GM12878 (cell line): ENCODE data around the gene TPH2.

Experiments
- CTCF ChIP-seq, 3 experiments: IDR thresholded peaks in 2 of 3; conservative IDR thresholded peaks in 1 of 3; 2 replicates each; pipeline ENCODE4 v1.5.1; 2011; ENCODE audit warnings: low read depth in 3 of 3, low read length in 3 of 3, mild to moderate bottlenecking in 3 of 3, control low read depth in 2 of 3, moderate library complexity in 2 of 3, inconsistent platforms in 1 of 3, mixed read lengths in 1 of 3; ENCODE audit not compliant: control insufficient read depth in 2 of 3, insufficient read depth in 1 of 3; ENCODE audit errors: extremely low read depth in 1 of 3
- EZH2 ChIP-seq: IDR thresholded peaks from 2 replicates; pipeline ENCODE4 v1.6.1; 2012; ENCODE audit warnings: low read depth, mild to moderate bottlenecking, control low read depth, inconsistent platforms, low read length, borderline replicate concordance; ENCODE audit not compliant: control insufficient read depth
- JUNB ChIP-seq: IDR thresholded peaks from 2 replicates; pipeline ENCODE4 v1.6.1; 2016; ENCODE audit warnings: antibody characterized with exemption, mild to moderate bottlenecking
- MYC ChIP-seq: IDR thresholded peaks from 2 replicates; pipeline ENCODE4 v1.6.1; 2011; ENCODE audit warnings: mild to moderate bottlenecking, low read length, moderate library complexity, inconsistent platforms; ENCODE audit not compliant: insufficient read depth, insufficient replicate concordance, insufficient read length, severe bottlenecking
- SUZ12 ChIP-seq: fragments of 200-600 bp; sonication (generic); IDR thresholded peaks from one replicate; pipeline ENCODE4 v1.6.1; 2018; ENCODE audit warnings: antibody characterized with exemption, mild to moderate bottlenecking; ENCODE audit not compliant: unreplicated experiment

GRCh38 chr12:72017054-72017651, 78.5 kb downstream of the TPH2 start:
- TF ChIP-seq JUNB, result no peak
- TF ChIP-seq EZH2, result no peak
- no peak for TF ChIP-seq SUZ12
- TF ChIP-seq MYC, result no peak
- peak; percentile 79 to 85 (median 80) for TF ChIP-seq CTCF (IDR thresholded peaks at IDR 0.05 in 2 of 3, conservative IDR thresholded peaks at IDR 0.05 in 1 of 3; ENCODE audit: control insufficient read depth in 2 of 3, extremely low read depth in 1 of 3, insufficient read depth in 1 of 3, low read depth in 3 of 3, low read length in 3 of 3)
